Mesothelial cell of epicardium (in vitro differentiated cells): ENCODE results near the gene HTR3B. TPM values are rescaled to one million over a fixed set of nuclear protein-coding genes. Genes with fewer than 3 reads are reported as not detected.

ENCODE experiments used
- DNase-seq, 2 experiments: peaks; one replicate each; pipeline ENCODE4 v3.0.0; 2021; ENCODE audit warnings: low spot score in 2 of 2; ENCODE audit not compliant: unreplicated experiment in 2 of 2
- H3K27ac Mint-ChIP-seq: 2 replicates; pipeline ENCODE4 v1.8.0; 2021; ENCODE audit warnings: mixed read lengths
- H3K27me3 Mint-ChIP-seq: 2 replicates; pipeline ENCODE4 v1.8.0; 2021; ENCODE audit warnings: low read depth, mixed read lengths
- H3K36me3 Mint-ChIP-seq: 2 replicates; pipeline ENCODE4 v1.8.0; 2021; ENCODE audit warnings: mixed read lengths
- H3K4me1 Mint-ChIP-seq: 2 replicates; pipeline ENCODE4 v1.8.0; 2021; ENCODE audit warnings: mixed read lengths
- H3K4me3 Mint-ChIP-seq: 2 replicates; pipeline ENCODE4 v1.8.0; 2021; ENCODE audit warnings: mild to moderate bottlenecking, moderate library complexity, mixed read lengths
- H3K9me3 Mint-ChIP-seq: 2 replicates; pipeline ENCODE4 v1.8.0; 2021; ENCODE audit warnings: mixed read lengths
- total RNA-seq: library from RNA; stranded (reverse); gene quantifications from 3 replicates; pipeline ENCODE4 v1.2.1, GENCODE V29; 2021
- TF ChIP-seq, protein P1 (sequence below): fragments of 200-600 bp; sonication (generic); IDR thresholded peaks from one replicate; pipeline ENCODE4 v1.5.0; 2021; ENCODE audit warnings: antibody characterized with exemption; ENCODE audit not compliant: unreplicated experiment

The HTR3B gene
- total RNA-seq, 1 donor from 2014 or later: not detected

DNA sequence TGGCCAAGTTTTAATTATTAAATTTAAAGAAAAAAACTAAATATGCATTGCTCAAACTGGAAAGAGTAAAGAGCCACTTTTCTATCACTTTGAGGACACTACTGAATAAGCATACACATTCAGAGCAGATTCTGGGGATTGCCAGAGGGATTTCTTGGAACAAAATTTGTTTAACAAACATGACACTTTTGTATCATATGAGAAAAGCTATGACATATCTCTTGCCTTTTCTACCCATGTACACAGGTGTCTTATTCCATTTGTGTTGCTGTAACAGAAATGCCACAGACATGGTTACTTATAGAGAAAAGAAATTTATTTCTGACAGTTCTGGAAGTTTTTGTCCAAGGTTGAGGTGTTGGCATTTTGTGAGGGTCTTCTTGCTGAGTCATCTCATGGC, 15.7 kb upstream of the HTR3B start:
- Mint-ChIP-seq H3K4me3 (no peak overlapping the region), H3K4me1 (peaks cover 9% of the 10 kb centered on the region), H3K27ac (no peak overlapping the region), H3K36me3 (no peaks in the 10 kb centered on the region), H3K27me3 (no peaks in the 10 kb centered on the region), H3K9me3 (no peaks in the 10 kb centered on the region)
- TF ChIP-seq, protein P1, sequence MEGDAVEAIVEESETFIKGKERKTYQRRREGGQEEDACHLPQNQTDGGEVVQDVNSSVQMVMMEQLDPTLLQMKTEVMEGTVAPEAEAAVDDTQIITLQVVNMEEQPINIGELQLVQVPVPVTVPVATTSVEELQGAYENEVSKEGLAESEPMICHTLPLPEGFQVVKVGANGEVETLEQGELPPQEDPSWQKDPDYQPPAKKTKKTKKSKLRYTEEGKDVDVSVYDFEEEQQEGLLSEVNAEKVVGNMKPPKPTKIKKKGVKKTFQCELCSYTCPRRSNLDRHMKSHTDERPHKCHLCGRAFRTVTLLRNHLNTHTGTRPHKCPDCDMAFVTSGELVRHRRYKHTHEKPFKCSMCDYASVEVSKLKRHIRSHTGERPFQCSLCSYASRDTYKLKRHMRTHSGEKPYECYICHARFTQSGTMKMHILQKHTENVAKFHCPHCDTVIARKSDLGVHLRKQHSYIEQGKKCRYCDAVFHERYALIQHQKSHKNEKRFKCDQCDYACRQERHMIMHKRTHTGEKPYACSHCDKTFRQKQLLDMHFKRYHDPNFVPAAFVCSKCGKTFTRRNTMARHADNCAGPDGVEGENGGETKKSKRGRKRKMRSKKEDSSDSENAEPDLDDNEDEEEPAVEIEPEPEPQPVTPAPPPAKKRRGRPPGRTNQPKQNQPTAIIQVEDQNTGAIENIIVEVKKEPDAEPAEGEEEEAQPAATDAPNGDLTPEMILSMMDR: no peak
- no peak for DNase-seq

DNA sequence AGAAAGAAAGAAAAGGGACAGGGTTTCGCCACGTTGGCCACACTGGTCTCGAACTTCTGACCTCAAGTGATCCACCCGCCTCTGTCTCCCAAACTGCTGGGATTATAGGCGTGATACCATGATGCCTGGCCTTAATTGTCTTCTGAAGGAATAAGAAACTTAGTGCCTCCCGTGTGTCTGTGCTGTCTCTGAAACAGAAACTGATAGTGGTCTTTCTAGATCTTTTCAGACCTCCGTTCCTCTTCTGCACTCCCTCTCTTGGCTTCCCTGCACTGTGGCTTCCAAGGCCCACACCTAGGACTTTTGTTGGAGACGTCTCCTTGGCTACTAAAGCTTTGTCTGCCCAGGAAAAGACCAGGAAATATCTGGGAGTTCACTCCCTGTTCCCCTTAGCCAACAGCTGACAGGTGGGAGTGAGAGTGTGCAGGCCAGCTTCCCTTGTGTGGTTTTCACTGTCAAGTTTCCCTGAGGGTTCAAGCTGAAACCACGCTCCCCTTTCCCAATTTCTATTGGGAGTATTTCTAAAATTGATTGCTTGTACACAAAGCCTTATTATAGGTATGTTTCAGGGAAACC, 10.1 kb upstream of the HTR3B start:
- Mint-ChIP-seq H3K4me3 (no peak overlapping the region), H3K9me3 (no peaks in the 10 kb centered on the region), H3K36me3 (no peaks in the 10 kb centered on the region), H3K27ac (peak overlapping the region; percentile 86), H3K4me1 (peaks cover 18% of the 10 kb centered on the region), H3K27me3 (peaks cover 13% of the 10 kb centered on the region)
- DNase-seq: no peak
- TF ChIP-seq, protein P1: no peak

DNA sequence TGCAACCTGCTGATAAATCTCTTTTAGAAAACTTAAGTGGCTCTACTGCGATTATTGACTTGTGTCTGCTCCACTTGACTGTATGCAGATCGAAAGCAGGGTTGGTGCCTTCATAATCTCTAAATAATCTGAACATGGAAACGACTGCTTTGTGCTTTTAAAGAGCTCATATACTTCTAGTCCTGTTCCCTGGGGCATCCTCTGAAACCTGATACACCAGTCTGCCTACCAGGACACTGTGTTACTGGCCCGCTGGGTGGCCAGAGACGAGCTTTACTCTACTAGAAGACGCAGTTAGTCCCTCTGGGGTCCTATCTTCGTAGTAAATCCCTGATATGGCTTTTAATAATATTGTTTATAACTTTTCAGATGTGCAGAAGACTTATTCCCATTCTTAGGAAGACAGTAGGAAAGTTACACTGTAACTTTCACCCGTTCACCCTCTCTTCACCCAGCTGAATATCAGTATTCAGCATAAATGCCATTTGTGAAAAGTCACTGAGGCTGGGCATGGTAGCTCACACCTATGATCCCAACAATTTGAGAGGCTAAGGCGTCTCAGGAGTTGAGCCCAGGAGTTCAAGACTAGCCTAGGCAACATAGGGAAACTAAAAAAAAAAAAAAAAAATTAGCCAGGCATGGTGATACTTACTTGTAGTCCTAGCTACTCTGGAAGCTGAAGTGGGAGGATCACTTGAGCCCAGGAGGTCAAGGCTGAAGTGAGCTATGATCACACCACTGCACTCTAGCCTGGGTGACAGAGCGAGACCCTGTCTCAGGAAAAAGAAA, 9.0 kb upstream of the HTR3B start:
- Mint-ChIP-seq H3K27me3 (peaks cover 14% of the 10 kb centered on the region), H3K36me3 (no peaks in the 10 kb centered on the region), H3K4me1 (peaks cover 18% of the 10 kb centered on the region), H3K27ac (no peak overlapping the region), H3K4me3 (no peak overlapping the region), H3K9me3 (no peaks in the 10 kb centered on the region)
- no peak for DNase-seq
- TF ChIP-seq, protein P1: no peak

DNA sequence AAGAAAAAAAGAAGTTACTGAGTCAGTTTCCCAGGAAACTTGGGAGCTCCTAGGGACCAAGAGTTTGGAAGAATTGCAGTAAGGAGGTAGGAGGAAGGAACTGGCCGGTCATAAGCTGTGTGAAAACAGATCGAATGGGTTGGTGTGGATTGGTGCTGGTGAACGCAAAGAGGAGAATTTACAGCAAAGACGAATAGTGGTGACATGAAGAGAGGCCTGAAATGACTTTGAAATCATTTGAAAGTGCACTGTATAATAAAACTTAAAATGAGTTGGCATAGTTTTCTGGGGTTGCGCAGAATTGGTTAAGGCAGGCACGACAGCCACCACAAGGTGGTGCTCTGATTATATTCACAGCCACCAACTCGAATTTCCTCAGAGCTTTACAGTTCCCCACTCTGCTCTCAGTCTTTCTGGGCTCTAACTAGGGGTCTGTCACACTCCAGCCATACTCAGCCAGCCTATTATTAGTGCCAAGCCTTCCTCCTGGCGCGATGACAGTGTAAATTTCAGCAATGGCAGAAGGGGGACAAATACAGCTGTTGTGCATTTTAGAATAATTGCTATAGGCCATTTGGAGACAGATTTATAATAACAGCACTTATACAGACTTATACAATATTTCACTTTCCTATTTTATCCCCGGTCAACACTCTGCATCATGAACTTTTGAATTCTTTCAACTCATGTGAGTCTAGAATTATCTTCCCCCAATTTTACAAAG, 8.3 kb upstream of the HTR3B start:
- TF ChIP-seq, protein P1: peak; percentile 72
- no peak overlapping the region for H3K27ac Mint-ChIP-seq
- no peaks in the 10 kb centered on the region for H3K9me3 Mint-ChIP-seq
- no peak overlapping the region for H3K4me3 Mint-ChIP-seq
- peaks cover 18% of the 10 kb centered on the region for H3K4me1 Mint-ChIP-seq
- no peaks in the 10 kb centered on the region for H3K36me3 Mint-ChIP-seq
- DNase-seq: no peak
- peaks cover 14% of the 10 kb centered on the region for H3K27me3 Mint-ChIP-seq

DNA sequence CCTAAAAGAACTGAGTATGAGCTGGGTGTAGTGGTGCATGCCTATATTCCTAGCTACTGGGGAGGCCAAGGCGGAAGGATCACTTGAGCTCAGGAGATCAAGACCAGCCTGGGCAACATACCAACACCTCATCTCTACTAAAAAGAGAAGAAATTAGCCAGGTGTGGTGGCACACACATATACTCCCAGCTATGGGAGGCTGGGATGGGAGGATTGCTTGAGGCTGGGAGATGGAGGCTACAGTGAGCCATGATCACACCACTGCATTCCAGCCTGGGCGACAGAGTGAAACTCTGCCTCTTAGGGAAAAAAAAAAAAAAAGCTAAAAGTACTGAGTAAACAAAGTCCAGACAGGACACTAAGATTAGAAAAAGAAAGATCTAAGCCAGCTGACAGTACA, 3.5 kb upstream of the HTR3B start:
- Mint-ChIP-seq H3K27me3 (peaks cover 37% of the 10 kb centered on the region), H3K9me3 (no peaks in the 10 kb centered on the region), H3K27ac (no peak overlapping the region), H3K4me1 (peaks cover 13% of the 10 kb centered on the region), H3K4me3 (no peak overlapping the region), H3K36me3 (no peaks in the 10 kb centered on the region)
- DNase-seq: no peak
- TF ChIP-seq, protein P1: no peak
